Measurements from ENCODE around the gene CHKA. TPM values are rescaled to one million over a fixed set of nuclear protein-coding genes. Genes with fewer than 3 reads are reported as not detected.

The CHKA gene
- total RNA-seq, 1 donor from 2014 or later: 18.2 TPM

DNA sequence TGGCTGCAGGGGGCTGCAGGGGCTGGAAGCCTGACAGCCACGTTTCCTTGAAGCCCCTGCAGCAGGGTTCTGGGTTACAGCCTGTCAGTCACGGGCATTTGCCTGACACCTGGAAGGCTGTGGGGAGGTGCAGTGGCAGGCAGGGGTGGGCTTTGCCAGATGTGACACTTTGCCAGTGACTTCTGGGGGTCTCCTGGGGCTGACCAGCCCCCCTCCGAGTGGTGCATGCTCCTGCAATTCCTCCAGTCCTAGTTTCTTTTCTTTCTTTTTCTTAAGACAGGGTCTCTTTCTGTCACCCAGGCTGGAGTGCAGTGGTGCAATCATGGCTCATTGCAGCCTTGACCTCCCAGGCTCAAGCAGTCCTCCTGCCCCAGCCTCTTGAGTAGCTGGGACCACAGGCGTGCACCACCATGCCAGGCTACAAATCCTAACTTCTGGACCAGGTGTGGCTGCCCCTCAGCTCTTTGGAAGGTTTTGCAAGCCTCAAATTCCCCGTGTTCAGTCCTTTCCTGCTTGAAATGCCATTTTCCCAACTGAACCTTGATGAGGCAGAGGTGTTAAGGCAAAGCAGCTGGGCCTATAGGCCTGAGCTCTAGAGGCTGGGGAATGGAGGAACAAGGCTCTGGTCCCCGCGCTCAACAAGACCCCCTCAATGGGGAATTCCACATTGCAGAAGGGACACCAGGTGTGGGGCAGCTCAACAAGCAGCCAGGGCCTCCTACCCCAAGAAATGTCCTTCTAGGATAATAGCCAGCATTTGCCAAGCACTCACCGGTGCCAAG is 20.2 kb upstream of the CHKA start:
- H3K36me3 ChIP-seq: no peaks in the 10 kb centered on the region
- H3K9me3 ChIP-seq: no peaks in the 10 kb centered on the region
- TF ChIP-seq POLR2AphosphoS5 (IDR thresholded peaks at IDR 0.05; ENCODE audit: insufficient read depth in 1 of 2, low read depth in 1 of 2) (no peak), POLR2A (IDR thresholded peaks at IDR 0.05) (no peak)
- TF ChIP-seq, protein P1, sequence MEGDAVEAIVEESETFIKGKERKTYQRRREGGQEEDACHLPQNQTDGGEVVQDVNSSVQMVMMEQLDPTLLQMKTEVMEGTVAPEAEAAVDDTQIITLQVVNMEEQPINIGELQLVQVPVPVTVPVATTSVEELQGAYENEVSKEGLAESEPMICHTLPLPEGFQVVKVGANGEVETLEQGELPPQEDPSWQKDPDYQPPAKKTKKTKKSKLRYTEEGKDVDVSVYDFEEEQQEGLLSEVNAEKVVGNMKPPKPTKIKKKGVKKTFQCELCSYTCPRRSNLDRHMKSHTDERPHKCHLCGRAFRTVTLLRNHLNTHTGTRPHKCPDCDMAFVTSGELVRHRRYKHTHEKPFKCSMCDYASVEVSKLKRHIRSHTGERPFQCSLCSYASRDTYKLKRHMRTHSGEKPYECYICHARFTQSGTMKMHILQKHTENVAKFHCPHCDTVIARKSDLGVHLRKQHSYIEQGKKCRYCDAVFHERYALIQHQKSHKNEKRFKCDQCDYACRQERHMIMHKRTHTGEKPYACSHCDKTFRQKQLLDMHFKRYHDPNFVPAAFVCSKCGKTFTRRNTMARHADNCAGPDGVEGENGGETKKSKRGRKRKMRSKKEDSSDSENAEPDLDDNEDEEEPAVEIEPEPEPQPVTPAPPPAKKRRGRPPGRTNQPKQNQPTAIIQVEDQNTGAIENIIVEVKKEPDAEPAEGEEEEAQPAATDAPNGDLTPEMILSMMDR (IDR thresholded peaks at IDR 0.05): no peak
- intact Hi-C loops (cut with DNase I): no loop called here
- peaks cover 42% of the 10 kb centered on the region for H3K4me1 ChIP-seq
- H3K27ac ChIP-seq: no peak overlapping the region
- DNase-seq (ENCODE audit: extremely low spot score in 2 of 2): no peak
- no peak overlapping the region for H3K4me3 ChIP-seq
- no peaks in the 10 kb centered on the region for H3K27me3 ChIP-seq

DNA sequence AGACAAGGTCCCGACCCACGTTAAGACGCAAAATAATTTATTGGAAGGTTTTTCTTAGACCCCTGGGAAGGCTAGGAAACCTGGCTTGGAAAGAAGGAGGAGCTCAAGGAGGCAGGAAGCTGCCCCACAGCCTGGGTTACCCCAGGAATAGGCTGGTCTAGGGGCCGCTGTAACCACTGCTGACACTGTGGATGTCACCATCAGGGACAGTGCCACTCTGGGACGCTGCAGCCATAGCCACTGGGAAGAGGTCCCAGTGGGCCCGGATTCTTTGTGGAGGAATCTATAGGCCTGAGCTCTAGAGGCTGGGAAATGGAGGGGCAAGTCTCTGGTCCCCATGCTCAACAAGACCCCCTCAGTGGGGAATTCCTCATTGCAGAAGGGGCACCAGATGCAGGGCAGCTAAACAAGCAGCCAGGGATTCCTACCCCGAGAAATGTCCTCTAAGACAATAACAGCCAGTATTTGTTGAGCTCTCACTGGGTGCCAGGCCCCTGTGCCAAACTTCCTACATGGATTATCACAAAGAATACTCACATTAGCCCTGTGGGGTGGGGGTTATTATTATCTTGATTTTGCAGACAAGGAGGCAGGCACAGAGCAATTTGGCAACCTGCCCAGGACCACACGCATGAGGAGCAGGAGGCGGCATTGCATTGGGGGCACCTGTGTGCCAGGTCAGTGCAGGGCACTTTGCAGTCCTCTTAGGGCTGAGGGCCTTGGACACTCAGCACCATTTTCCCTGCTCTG is 19.5 kb upstream of the CHKA start:
- TF ChIP-seq, protein P1 (IDR thresholded peaks at IDR 0.05): no peak
- no peak for TF ChIP-seq POLR2AphosphoS5 (IDR thresholded peaks at IDR 0.05; ENCODE audit: insufficient read depth in 1 of 2, low read depth in 1 of 2)
- no peak for TF ChIP-seq POLR2A (IDR thresholded peaks at IDR 0.05)
- Histone ChIP-seq H3K36me3 (no peaks in the 10 kb centered on the region), H3K27me3 (no peaks in the 10 kb centered on the region), H3K27ac (no peak overlapping the region), H3K4me1 (peaks cover 34% of the 10 kb centered on the region), H3K4me3 (no peak overlapping the region), H3K9me3 (no peaks in the 10 kb centered on the region)
- DNase-seq (ENCODE audit: extremely low spot score in 2 of 2): no peak
- intact Hi-C loops (cut with DNase I): no loop called here

DNA sequence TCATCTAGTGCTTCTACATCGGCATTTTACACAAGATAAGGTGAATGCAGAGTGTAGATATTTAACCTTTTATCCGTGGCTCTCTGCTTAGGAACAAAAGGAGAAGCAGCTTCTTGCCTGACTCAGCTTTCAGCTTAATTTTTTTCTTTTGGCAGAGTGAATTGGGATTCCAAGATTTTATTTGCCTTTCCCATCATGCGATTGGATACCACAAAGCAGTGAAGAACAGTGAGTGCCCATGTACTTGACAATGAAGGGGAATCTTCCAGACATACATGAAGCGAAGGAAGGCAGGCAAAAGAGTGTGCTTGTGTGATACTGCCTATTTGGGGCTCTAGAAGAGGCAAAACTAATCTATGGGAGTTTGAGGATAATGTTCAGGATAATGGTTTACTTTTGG is 17.0 kb upstream of the CHKA start:
- no peaks in the 10 kb centered on the region for H3K36me3 ChIP-seq
- no peaks in the 10 kb centered on the region for H3K9me3 ChIP-seq
- H3K4me3 ChIP-seq: peak overlapping the region; percentile 27 to 43
- H3K27me3 ChIP-seq: no peaks in the 10 kb centered on the region
- intact Hi-C loops (cut with DNase I): no loop called here
- peak overlapping the region; percentile 83 for H3K27ac ChIP-seq
- TF ChIP-seq, protein P1 (IDR thresholded peaks at IDR 0.05): no peak
- peak in 1 of 2 donors; percentile 37 for TF ChIP-seq POLR2AphosphoS5 (IDR thresholded peaks at IDR 0.05; ENCODE audit: insufficient read depth in 1 of 2, low read depth in 1 of 2)
- DNase-seq (ENCODE audit: extremely low spot score in 2 of 2): no peak
- H3K4me1 ChIP-seq: peaks cover 31% of the 10 kb centered on the region

DNA sequence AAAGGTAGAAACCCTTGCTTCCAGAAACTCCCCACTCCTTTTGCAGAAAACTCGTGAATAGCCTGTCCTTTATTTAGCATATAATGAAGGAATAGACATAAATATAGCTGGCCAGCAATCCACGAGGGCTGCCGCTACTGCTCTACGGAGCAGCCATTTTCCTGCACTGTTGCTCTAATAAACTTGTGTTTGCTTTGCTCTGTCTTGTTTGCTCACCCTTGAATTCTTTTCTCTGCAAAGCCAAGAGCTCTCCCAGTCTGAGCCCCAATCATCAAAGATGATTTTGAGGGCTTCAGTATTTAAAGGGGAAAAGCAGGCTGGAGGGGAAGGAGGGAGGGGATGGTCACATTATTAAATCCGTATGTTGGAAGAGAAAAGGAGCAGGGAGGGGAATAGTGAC is 16.6 kb upstream of the CHKA start:
- no peak for DNase-seq (ENCODE audit: extremely low spot score in 2 of 2)
- Histone ChIP-seq H3K4me3 (peak overlapping the region; percentile 27 to 43), H3K36me3 (no peaks in the 10 kb centered on the region), H3K27ac (peak overlapping the region; percentile 83), H3K27me3 (no peaks in the 10 kb centered on the region), H3K9me3 (no peaks in the 10 kb centered on the region), H3K4me1 (peaks cover 31% of the 10 kb centered on the region)
- intact Hi-C loops (cut with DNase I): no loop called here
- TF ChIP-seq, protein P1 (IDR thresholded peaks at IDR 0.05): no peak
- no peak for TF ChIP-seq POLR2AphosphoS5 (IDR thresholded peaks at IDR 0.05; ENCODE audit: insufficient read depth in 1 of 2, low read depth in 1 of 2)
- TF ChIP-seq POLR2A (IDR thresholded peaks at IDR 0.05): no peak

DNA sequence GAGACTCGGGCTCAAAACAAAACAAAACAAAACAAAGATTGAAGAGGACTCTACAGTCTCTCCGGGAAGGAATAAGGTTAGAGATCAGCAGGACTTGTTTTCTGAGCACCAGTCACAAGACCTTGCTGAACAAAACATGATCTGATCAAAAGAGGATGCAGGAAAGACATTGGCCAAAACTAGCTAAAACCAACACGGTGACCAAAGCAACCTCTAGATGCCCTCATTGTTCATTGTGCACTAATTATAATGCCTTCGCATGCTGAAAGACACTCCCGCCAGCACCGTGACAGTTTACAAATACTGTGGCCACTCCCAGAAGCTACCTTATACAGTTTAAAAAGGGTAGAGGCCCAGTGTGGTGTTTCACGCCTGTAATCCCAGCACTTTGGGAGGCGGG is 15.7 kb upstream of the CHKA start:
- no peaks in the 10 kb centered on the region for H3K27me3 ChIP-seq
- no peaks in the 10 kb centered on the region for H3K36me3 ChIP-seq
- H3K27ac ChIP-seq: peak overlapping the region; percentile 83
- intact Hi-C loops (cut with DNase I): no loop called here
- TF ChIP-seq POLR2AphosphoS5 (IDR thresholded peaks at IDR 0.05; ENCODE audit: insufficient read depth in 1 of 2, low read depth in 1 of 2): no peak
- TF ChIP-seq, protein P1 (IDR thresholded peaks at IDR 0.05): no peak
- TF ChIP-seq POLR2A (IDR thresholded peaks at IDR 0.05): no peak
- H3K4me1 ChIP-seq: peaks cover 21% of the 10 kb centered on the region
- no peaks in the 10 kb centered on the region for H3K9me3 ChIP-seq
- H3K4me3 ChIP-seq: no peak overlapping the region
- DNase-seq (ENCODE audit: extremely low spot score in 2 of 2): no peak

Data from vagina (tissue), 2 donors.